PC-9 (cell line): ENCODE measurements around the gene PDP2.

Source experiments
- CTCF ChIP-seq: fragments of 200-600 bp; sonication (generic); conservative IDR thresholded peaks from 2 replicates; pipeline ENCODE4 v1.6.1; 2017; ENCODE audit warnings: mixed run types, antibody characterized with exemption, mild to moderate bottlenecking, moderate library complexity
- EZH2 ChIP-seq: fragments of 200-600 bp; sonication (generic); IDR thresholded peaks from 2 replicates; pipeline ENCODE4 v1.8.0; 2017; ENCODE audit warnings: antibody characterized with exemption, low read depth

- TF ChIP-seq CTCF (no peak), EZH2 (no peak)
Observed at GRCh38 chr16:66856801-66857200, 23.5 kb upstream of the PDP2 start.
